ENCODE data around the gene SLC35F3. TPM values are rescaled to one million over a fixed set of nuclear protein-coding genes. Genes with fewer than 3 reads are reported as not detected.

SLC35F3 gene
- polyA plus RNA-seq, 1 of the 3 experiments (the other 2 are of a cell fraction): 0.87 TPM

DNA sequence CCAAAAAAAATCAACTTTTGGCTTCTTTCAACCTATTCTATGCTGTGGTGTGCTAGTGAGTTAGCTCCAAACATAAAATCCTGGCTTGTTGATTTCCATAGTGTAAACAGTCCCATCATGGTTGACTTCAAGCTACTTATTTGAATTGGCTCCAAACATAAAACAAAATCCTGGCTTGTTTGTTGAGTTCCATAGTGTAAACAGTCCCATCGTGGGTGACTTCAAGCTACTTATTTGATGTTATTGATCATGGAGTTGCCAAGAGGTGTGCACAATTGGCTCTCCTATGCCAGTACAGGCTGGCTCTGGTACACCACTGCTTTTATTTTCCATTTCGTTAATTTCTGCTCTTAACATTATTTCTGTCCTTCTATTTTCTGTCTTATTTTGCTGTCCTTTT, 466.9 kb downstream of the SLC35F3 start:
- H3K36me3 ChIP-seq (replicated peaks in 1 of 2; ENCODE audit: control insufficient read depth in 1 of 2, insufficient read depth in 2 of 2, low read length in 1 of 2): peaks cover 5 to 10% of the 10 kb centered on the region in 2 experiments
- peaks cover 8% of the 10 kb centered on the region for H3F3A ChIP-seq (replicated peaks; ENCODE audit: insufficient read depth)
- ChIA-PET CTCF (interaction anchor here (0.8 to 1.0 kb wide), 2 partner anchors 44 to 723 kb away, joined by 3 read pairs; no protein-coding TSS in a partner anchor), POLR2A (no interaction called here)
- peaks cover 38% of the 10 kb centered on the region for H3K79me2 ChIP-seq (ENCODE audit: insufficient read depth)
- no peak overlapping the region for H3K4me3 ChIP-seq (ENCODE audit: low read depth in 2 of 2, low read length in 1 of 2)
- no peaks in the 10 kb centered on the region for H3K27me3 ChIP-seq (ENCODE audit: insufficient read depth)
- no peak for DNase-seq
- 73% methylated on average over 2 of the region's 2 CpGs for WGBS (ENCODE audit: low lambda C conversion rate)
- no peak overlapping the region for H3K27ac ChIP-seq (ENCODE audit: low read depth in 2 of 2, low read length in 1 of 2)
- no peak overlapping the region for H3K4me2 ChIP-seq
- no peak overlapping the region for H3K9ac ChIP-seq
- no peaks in the 10 kb centered on the region for H3K9me2 ChIP-seq
- H2AFZ ChIP-seq (ENCODE audit: low read depth): no peak overlapping the region
- H4K20me1 ChIP-seq (ENCODE audit: insufficient read depth): no peaks in the 10 kb centered on the region
- peaks cover 3 to 13% of the 10 kb centered on the region in 2 experiments; a peak in 3 of 4 replicates for H3K4me1 ChIP-seq (ENCODE audit: control insufficient read depth in 1 of 2, insufficient read depth in 2 of 2, low read depth in 1 of 2, low read length in 1 of 2)
- H3K9me3 ChIP-seq: no peaks in the 10 kb centered on the region
- TF ChIP-seq, protein P1, sequence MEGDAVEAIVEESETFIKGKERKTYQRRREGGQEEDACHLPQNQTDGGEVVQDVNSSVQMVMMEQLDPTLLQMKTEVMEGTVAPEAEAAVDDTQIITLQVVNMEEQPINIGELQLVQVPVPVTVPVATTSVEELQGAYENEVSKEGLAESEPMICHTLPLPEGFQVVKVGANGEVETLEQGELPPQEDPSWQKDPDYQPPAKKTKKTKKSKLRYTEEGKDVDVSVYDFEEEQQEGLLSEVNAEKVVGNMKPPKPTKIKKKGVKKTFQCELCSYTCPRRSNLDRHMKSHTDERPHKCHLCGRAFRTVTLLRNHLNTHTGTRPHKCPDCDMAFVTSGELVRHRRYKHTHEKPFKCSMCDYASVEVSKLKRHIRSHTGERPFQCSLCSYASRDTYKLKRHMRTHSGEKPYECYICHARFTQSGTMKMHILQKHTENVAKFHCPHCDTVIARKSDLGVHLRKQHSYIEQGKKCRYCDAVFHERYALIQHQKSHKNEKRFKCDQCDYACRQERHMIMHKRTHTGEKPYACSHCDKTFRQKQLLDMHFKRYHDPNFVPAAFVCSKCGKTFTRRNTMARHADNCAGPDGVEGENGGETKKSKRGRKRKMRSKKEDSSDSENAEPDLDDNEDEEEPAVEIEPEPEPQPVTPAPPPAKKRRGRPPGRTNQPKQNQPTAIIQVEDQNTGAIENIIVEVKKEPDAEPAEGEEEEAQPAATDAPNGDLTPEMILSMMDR (IDR thresholded peaks at IDR 0.05): no peak
- TF ChIP-seq, protein P2, sequence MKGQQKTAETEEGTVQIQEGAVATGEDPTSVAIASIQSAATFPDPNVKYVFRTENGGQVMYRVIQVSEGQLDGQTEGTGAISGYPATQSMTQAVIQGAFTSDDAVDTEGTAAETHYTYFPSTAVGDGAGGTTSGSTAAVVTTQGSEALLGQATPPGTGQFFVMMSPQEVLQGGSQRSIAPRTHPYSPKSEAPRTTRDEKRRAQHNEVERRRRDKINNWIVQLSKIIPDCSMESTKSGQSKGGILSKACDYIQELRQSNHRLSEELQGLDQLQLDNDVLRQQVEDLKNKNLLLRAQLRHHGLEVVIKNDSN (IDR thresholded peaks at IDR 0.05; ENCODE audit: borderline replicate concordance, low read depth): no peak

DNA sequence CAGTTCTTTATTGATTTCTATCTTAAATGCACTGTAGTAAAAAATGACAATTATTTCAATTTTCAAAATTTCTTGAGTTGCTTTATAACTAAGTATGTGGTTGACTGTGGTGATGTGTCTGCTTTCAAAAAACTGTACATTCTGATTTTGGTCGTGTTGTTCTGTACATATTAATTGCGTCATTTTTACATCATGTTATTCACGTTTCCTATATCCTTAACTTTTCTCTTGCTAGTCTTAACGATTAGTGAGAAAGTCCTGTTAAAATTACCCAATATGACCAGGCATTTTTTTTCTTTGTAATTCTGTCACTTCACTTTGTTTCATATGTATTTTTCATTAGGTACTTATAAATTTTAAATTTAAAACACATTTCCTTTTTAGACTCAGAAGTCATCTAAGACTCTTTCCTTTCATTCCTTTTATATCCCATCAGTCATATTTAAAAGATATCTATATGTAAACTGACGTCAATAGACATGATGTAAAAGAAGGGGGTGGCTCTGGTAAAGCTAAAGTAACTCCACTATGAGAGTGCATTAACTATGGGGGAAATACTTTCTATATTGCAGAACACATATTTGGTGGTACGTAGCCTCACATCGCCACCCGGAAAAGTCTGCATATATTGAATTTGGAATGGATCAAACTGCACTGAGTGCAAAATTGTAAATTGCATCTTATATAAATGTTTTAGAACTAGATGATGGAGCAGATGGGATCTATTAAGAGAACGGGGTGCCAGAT, 467.7 kb downstream of the SLC35F3 start:
- H3K9ac ChIP-seq: peak overlapping the region; percentile 94
- H3K9me2 ChIP-seq: no peaks in the 10 kb centered on the region
- peak overlapping the region; percentile 92 to 99 for H3K27ac ChIP-seq (ENCODE audit: low read depth in 2 of 2, low read length in 1 of 2)
- H2AFZ ChIP-seq (ENCODE audit: low read depth): peak overlapping the region; percentile 80; the same call in 1 of the 2 replicates
- POLR2A ChIA-PET: interaction anchor here (1.4 to 2.3 kb wide), 3 partner anchors 15 to 188 kb away, joined by 3 to 11 read pairs (median 8); partner anchors contain the start of gene TARBP1
- 25% methylated on average over 9 of the region's 9 CpGs for WGBS (ENCODE audit: low lambda C conversion rate)
- H3K9me3 ChIP-seq: no peaks in the 10 kb centered on the region
- no peaks in the 10 kb centered on the region for H4K20me1 ChIP-seq (ENCODE audit: insufficient read depth)
- peaks cover 38% of the 10 kb centered on the region for H3K79me2 ChIP-seq (ENCODE audit: insufficient read depth)
- H3K36me3 ChIP-seq (replicated peaks in 1 of 2; ENCODE audit: control insufficient read depth in 1 of 2, insufficient read depth in 2 of 2, low read length in 1 of 2): peaks cover 6 to 15% of the 10 kb centered on the region in 2 experiments
- peaks cover 3 to 13% of the 10 kb centered on the region in 2 experiments; a peak in 3 of 4 replicates for H3K4me1 ChIP-seq (ENCODE audit: control insufficient read depth in 1 of 2, insufficient read depth in 2 of 2, low read depth in 1 of 2, low read length in 1 of 2)
- H3K27me3 ChIP-seq (ENCODE audit: insufficient read depth): no peaks in the 10 kb centered on the region
- CTCF ChIA-PET: interaction anchor here (0.8 to 1.8 kb wide), 4 partner anchors 36 to 722 kb away, joined by 3 to 8 read pairs (median 3); no protein-coding TSS in a partner anchor
- no peak for TF ChIP-seq POLR2AphosphoS5 (IDR thresholded peaks at IDR 0.05; ENCODE audit: low read depth, low read length)
- TF ChIP-seq, protein P3, sequence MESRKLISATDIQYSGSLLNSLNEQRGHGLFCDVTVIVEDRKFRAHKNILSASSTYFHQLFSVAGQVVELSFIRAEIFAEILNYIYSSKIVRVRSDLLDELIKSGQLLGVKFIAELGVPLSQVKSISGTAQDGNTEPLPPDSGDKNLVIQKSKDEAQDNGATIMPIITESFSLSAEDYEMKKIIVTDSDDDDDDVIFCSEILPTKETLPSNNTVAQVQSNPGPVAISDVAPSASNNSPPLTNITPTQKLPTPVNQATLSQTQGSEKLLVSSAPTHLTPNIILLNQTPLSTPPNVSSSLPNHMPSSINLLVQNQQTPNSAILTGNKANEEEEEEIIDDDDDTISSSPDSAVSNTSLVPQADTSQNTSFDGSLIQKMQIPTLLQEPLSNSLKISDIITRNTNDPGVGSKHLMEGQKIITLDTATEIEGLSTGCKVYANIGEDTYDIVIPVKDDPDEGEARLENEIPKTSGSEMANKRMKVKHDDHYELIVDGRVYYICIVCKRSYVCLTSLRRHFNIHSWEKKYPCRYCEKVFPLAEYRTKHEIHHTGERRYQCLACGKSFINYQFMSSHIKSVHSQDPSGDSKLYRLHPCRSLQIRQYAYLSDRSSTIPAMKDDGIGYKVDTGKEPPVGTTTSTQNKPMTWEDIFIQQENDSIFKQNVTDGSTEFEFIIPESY (IDR thresholded peaks at IDR 0.05; ENCODE audit: borderline replicate concordance, low read depth): no peak
- TF ChIP-seq RXRA (IDR thresholded peaks at IDR 0.05; ENCODE audit: borderline replicate concordance, low read depth): no peak
- no peak for TF ChIP-seq TAF1 (IDR thresholded peaks at IDR 0.05; ENCODE audit: borderline replicate concordance, low read depth, low read length)
- TF ChIP-seq SIN3A (IDR thresholded peaks at IDR 0.05; ENCODE audit: borderline replicate concordance, low read depth, low read length): no peak
- H3F3A ChIP-seq (replicated peaks; ENCODE audit: insufficient read depth): peaks cover 8% of the 10 kb centered on the region
- peak overlapping the region; percentile 92 for H3K4me2 ChIP-seq
- peak overlapping the region; percentile 86 to 96 for H3K4me3 ChIP-seq (ENCODE audit: low read depth in 2 of 2, low read length in 1 of 2)
- no peak for DNase-seq

Measured in SK-N-SH (cell line).